SK-N-SH (cell line): ENCODE results near the gene NDUFS2. TPM values are rescaled to one million over a fixed set of nuclear protein-coding genes. Genes with fewer than 3 reads are reported as not detected.
"Not testable (repeated sequence)": the region's sequence is repeated elsewhere in the genome, so short reads cannot be mapped to it uniquely, and the experiment has no call there.

Experiments
- CTCF ChIA-PET: fragments of 300-600, 350-600 bp; formaldehyde crosslinking; extraction: SDS; loops from one replicate; lab custom pipeline; 2021; lab: Yijun Ruan, JAX
- POLR2A ChIA-PET: fragments of 350-600 bp; sonication (Branson Sonifier 250); formaldehyde crosslinking; extraction: SDS; loops from one replicate; lab custom pipeline; 2020; ENCODE audit warnings: antibody characterized with exemption, inconsistent platforms; lab: Yijun Ruan, JAX
- DNase-seq: peaks from one replicate; pipeline ENCODE4 v3.0.0; 2012
- H2AFZ ChIP-seq: fragments of 200-600 bp; sonication (generic); 2 replicates; pipeline ENCODE4 v1.8.1; 2016; ENCODE audit warnings: antibody characterized with exemption, mild to moderate bottlenecking, low read depth
- H3F3A ChIP-seq: fragments of 200-600 bp; sonication (generic); replicated peaks from 2 replicates; pipeline ENCODE3; 2016; ENCODE audit warnings: antibody characterized with exemption, mild to moderate bottlenecking; ENCODE audit not compliant: insufficient read depth
- H3K27ac ChIP-seq, 2 experiments: fragments of 200-500 bp in 1 of 2; fragments of 200-600 bp in 1 of 2; sonication (Bioruptor generic) in 1 of 2; sonication (generic), shearing (Covaris generic) in 1 of 2; 2 replicates each; pipeline versions ENCODE4 v1.5.1 to v1.6.1; 2014 to 2016; ENCODE audit warnings: low read depth in 2 of 2, inconsistent platforms in 1 of 2, low read length in 1 of 2, mild to moderate bottlenecking in 1 of 2, mixed read lengths in 1 of 2
- H3K27me3 ChIP-seq: fragments of 200-600 bp; sonication (generic), shearing (Covaris generic); 2 replicates; pipeline ENCODE4 v1.6.1; 2016; ENCODE audit warnings: mixed run types; ENCODE audit not compliant: insufficient read depth
- H3K36me3 ChIP-seq, 2 experiments: fragments of 200-500 bp in 1 of 2; fragments of 200-600 bp in 1 of 2; sonication (Bioruptor generic) in 1 of 2; sonication (generic) in 1 of 2; replicated peaks in 1 of 2; 2 replicates each; pipeline versions ENCODE3 to v1.5.1; 2014 to 2016; ENCODE audit warnings: low read length in 1 of 2, mild to moderate bottlenecking in 1 of 2; ENCODE audit not compliant: insufficient read depth in 2 of 2, control insufficient read depth in 1 of 2
- H3K4me1 ChIP-seq, 2 experiments: fragments of 200-500 bp in 1 of 2; fragments of 200-600 bp in 1 of 2; sonication (Bioruptor generic) in 1 of 2; sonication (generic), shearing (Covaris generic) in 1 of 2; 2 replicates each; pipeline versions ENCODE4 v1.5.1 to v1.6.1; 2014 to 2016; ENCODE audit warnings: low read depth in 1 of 2, low read length in 1 of 2, mixed run types in 1 of 2; ENCODE audit not compliant: insufficient read depth in 2 of 2, control insufficient read depth in 1 of 2
- H3K4me2 ChIP-seq: fragments of 200-600 bp; sonication (generic), shearing (Covaris generic); 2 replicates; pipeline ENCODE4 v1.6.1; 2017; ENCODE audit warnings: mixed run types
- H3K4me3 ChIP-seq, 2 experiments: fragments of 200-500 bp in 1 of 2; fragments of 200-600 bp in 1 of 2; sonication (Bioruptor generic) in 1 of 2; sonication (generic), shearing (Covaris generic) in 1 of 2; 2 replicates each; pipeline versions ENCODE4 v1.5.1 to v1.8.1; 2014 to 2016; ENCODE audit warnings: low read depth in 2 of 2, inconsistent platforms in 1 of 2, low read length in 1 of 2, mild to moderate bottlenecking in 1 of 2, mixed read lengths in 1 of 2, moderate library complexity in 1 of 2
- H3K79me2 ChIP-seq: fragments of 200-600 bp; sonication (generic); 2 replicates; pipeline ENCODE4 v1.8.1; 2017; ENCODE audit warnings: mild to moderate bottlenecking; ENCODE audit not compliant: insufficient read depth
- H3K9ac ChIP-seq: fragments of 200-600 bp; sonication (generic); 2 replicates; pipeline ENCODE4 v1.6.1; 2017; ENCODE audit warnings: mixed run types
- H3K9me2 ChIP-seq: fragments of 200-600 bp; sonication (generic); 2 replicates; pipeline ENCODE4 v1.6.1; 2017; ENCODE audit warnings: mixed run types
- H3K9me3 ChIP-seq: fragments of 200-600 bp; sonication (generic); 2 replicates; pipeline ENCODE4 v1.6.1; 2017; ENCODE audit warnings: mixed run types, mild to moderate bottlenecking, moderate library complexity
- H4K20me1 ChIP-seq: fragments of 200-600 bp; sonication (generic); 2 replicates; pipeline ENCODE4 v1.6.1; 2017; ENCODE audit warnings: mild to moderate bottlenecking, mixed run types; ENCODE audit not compliant: insufficient read depth
- FOSL2 ChIP-seq: IDR thresholded peaks from 2 replicates; pipeline ENCODE4 v1.4.0; 2012; ENCODE audit warnings: low read depth, mild to moderate bottlenecking, moderate library complexity, borderline replicate concordance
- PBX3 ChIP-seq: IDR thresholded peaks from 2 replicates; pipeline ENCODE4; 2012
- YY1 ChIP-seq: IDR thresholded peaks from 2 replicates; pipeline ENCODE4 v1.4.0; 2012; ENCODE audit warnings: low read depth, mild to moderate bottlenecking
- WGBS: methylation state at CpG from one replicate; pipeline ENCODE4 v1.1.6; 2017; ENCODE audit warnings: low lambda C conversion rate; 5-methylcytosine and 5-hydroxymethylcytosine counted together
- polyA plus RNA-seq, 3 experiments: library from polyadenylated mRNA; depleted of rRNA; stranded (reverse); fragments of >200 nt; gene quantifications; 2 replicates each; pipeline ENCODE4 v1.2.3, GENCODE V29; 2012
- TF ChIP-seq, protein P1 (sequence below): IDR thresholded peaks from 2 replicates; pipeline ENCODE4 v1.4.0; 2012; ENCODE audit warnings: low read depth, borderline replicate concordance
- TF ChIP-seq, protein P2 (sequence below): fragments of 150-350 bp; IDR thresholded peaks from 2 replicates; pipeline ENCODE4 v1.6.1; 2017; ENCODE audit warnings: antibody characterized with exemption, low read length, low read depth, borderline replicate concordance

The NDUFS2 gene
- polyA plus RNA-seq, 1 of the 3 experiments (the other 2 are of a cell fraction), result 203 TPM

DNA sequence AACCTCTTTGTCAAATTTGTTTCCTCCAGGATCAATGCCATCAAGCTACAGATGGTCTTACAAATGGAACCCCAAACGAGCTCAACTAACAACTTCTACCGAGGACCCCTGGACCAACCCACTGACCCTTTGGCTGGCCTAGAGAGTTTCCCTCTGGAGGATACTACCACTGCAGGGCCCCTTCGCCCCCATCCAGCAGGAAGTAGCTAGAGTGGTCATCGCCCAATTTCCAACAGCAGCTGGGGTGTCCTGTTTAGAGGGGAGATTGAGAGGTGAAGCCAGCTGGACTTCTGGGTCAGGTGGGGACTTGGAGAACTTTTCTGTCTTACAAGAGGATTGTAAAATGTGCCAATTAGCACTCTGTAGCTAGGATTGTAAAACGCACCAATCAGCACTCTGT is 54.9 kb downstream of the NDUFS2 start:
- H3K4me1 ChIP-seq, H2AFZ ChIP-seq, H3K36me3 ChIP-seq, H3K9ac ChIP-seq, H4K20me1 ChIP-seq, H3K4me3 ChIP-seq, H3K79me2 ChIP-seq, H3K9me3 ChIP-seq, H3K27ac ChIP-seq, H3K9me2 ChIP-seq, DNase-seq, POLR2A ChIA-PET, H3F3A ChIP-seq, H3K4me2 ChIP-seq: not testable (repeated sequence)
- 61% methylated on average over 5 of the region's 5 CpGs for WGBS
- peaks cover 32% of the 10 kb centered on the region for H3K27me3 ChIP-seq
- CTCF ChIA-PET, result interaction anchor here (0.8 to 1.3 kb wide), 3 partner anchors 29 to 185 kb away, joined by 3 to 5 read pairs (median 4); no protein-coding TSS in a partner anchor

GRCh38 chr1:161258439-161259344 is 56.5 kb downstream of the NDUFS2 start, which contains the start of gene PCP4L1:
TSS of gene PCP4L1 (plus strand) at chr1:161258745. CDS start at chr1:161258975, 230 bp downstream.
- H3K4me2 ChIP-seq, result peak within 1 kb of the TSS; percentile 84
- peak within 1 kb of the TSS; percentile 78 for H2AFZ ChIP-seq
- H4K20me1 ChIP-seq, result no peaks in the 10 kb centered on the region
- peak; percentile 90 for DNase-seq
- H3K79me2 ChIP-seq, result no peaks in the 10 kb centered on the region
- H3K27ac ChIP-seq, result no peak within 1 kb of the TSS
- no peaks in the 10 kb centered on the region for H3K9me2 ChIP-seq
- peaks cover 0 to 8% of the 10 kb centered on the region in 2 experiments; a peak in 1 of 4 replicates for H3K4me1 ChIP-seq
- TF ChIP-seq FOSL2, result no peak
- no peak for TF ChIP-seq YY1
- TF ChIP-seq, protein P1, sequence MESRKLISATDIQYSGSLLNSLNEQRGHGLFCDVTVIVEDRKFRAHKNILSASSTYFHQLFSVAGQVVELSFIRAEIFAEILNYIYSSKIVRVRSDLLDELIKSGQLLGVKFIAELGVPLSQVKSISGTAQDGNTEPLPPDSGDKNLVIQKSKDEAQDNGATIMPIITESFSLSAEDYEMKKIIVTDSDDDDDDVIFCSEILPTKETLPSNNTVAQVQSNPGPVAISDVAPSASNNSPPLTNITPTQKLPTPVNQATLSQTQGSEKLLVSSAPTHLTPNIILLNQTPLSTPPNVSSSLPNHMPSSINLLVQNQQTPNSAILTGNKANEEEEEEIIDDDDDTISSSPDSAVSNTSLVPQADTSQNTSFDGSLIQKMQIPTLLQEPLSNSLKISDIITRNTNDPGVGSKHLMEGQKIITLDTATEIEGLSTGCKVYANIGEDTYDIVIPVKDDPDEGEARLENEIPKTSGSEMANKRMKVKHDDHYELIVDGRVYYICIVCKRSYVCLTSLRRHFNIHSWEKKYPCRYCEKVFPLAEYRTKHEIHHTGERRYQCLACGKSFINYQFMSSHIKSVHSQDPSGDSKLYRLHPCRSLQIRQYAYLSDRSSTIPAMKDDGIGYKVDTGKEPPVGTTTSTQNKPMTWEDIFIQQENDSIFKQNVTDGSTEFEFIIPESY, result no peak
- TF ChIP-seq, protein P2, sequence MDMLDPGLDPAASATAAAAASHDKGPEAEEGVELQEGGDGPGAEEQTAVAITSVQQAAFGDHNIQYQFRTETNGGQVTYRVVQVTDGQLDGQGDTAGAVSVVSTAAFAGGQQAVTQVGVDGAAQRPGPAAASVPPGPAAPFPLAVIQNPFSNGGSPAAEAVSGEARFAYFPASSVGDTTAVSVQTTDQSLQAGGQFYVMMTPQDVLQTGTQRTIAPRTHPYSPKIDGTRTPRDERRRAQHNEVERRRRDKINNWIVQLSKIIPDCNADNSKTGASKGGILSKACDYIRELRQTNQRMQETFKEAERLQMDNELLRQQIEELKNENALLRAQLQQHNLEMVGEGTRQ, result no peak
- TF ChIP-seq PBX3, result peak; percentile 96
- no peak within 1 kb of the TSS for H3K9ac ChIP-seq
- ChIA-PET POLR2A (no interaction called here), CTCF (interaction anchor here (0.8 to 1.5 kb wide), 5 partner anchors 9 to 83 kb away, joined by 4 to 5 read pairs (median 4); no protein-coding TSS in a partner anchor)
- WGBS, result 11% methylated on average over 12 of the region's 62 CpGs
- H3K4me3 ChIP-seq, result peak within 1 kb of the TSS; percentile 50 to 67
- H3K27me3 ChIP-seq, result peaks cover 32% of the 10 kb centered on the region
- no peaks in the 10 kb centered on the region for H3K36me3 ChIP-seq
- no peaks in the 10 kb centered on the region for H3F3A ChIP-seq
- peaks cover 8% of the 10 kb centered on the region; the same call in 1 of the 2 replicates for H3K9me3 ChIP-seq
